Ishikawa (cell line): ENCODE data around the gene BMPR1B.

Experiments
- CEBPB ChIP-seq: IDR thresholded peaks from 2 replicates; pipeline ENCODE4 v1.6.1; 2012
- CREB1 ChIP-seq: IDR thresholded peaks from 2 replicates; pipeline ENCODE4 v1.6.1; 2012; ENCODE audit warnings: low read depth
- EGR1 ChIP-seq: IDR thresholded peaks from 2 replicates; pipeline ENCODE4 v1.6.1; 2012
- EP300 ChIP-seq: IDR thresholded peaks from 2 replicates; pipeline ENCODE4 v1.6.1; 2012; ENCODE audit warnings: borderline replicate concordance
- FOXM1 ChIP-seq: IDR thresholded peaks from 2 replicates; pipeline ENCODE4 v1.6.1; 2012; ENCODE audit warnings: low read depth, borderline replicate concordance
- RAD21 ChIP-seq: IDR thresholded peaks from 2 replicates; pipeline ENCODE4 v1.6.1; 2012; ENCODE audit warnings: low read depth
- TAF1 ChIP-seq: IDR thresholded peaks from 2 replicates; pipeline ENCODE4 v1.6.1; 2012; ENCODE audit warnings: low read depth, mild to moderate bottlenecking
- YY1 ChIP-seq: IDR thresholded peaks from 2 replicates; pipeline ENCODE4 v1.6.1; 2012; ENCODE audit warnings: low read depth
- TF ChIP-seq, protein P1 (sequence below): IDR thresholded peaks from 2 replicates; pipeline ENCODE4 v1.6.1; 2012
- TF ChIP-seq, protein P2 (sequence below): IDR thresholded peaks from 2 replicates; pipeline ENCODE4 v1.6.1; 2012
- TF ChIP-seq, protein P3 (sequence below): IDR thresholded peaks from 2 replicates; pipeline ENCODE4 v1.6.1; 2012; ENCODE audit warnings: low read depth, mild to moderate bottlenecking

DNA sequence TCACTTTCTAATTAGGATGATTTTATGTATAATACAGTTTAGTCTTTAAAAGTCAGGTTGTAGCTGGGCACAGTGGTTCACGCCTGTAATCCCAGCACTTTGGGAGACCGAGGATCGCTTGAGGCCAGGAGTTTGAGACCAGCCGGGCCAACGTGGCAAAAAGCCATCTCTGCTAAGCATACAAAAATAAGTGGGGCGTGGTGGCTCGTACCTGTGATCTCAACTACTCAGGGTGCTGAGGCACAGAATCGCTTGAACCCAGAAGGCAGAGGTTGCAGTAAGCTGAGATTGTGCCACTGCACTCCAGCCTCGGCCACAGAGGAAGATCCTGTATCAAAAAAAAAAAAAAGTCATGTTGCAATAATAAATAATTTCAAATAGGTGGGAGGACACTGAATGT, 364.2 kb downstream of the BMPR1B start:
- no peak for TF ChIP-seq TAF1
- TF ChIP-seq, protein P1, sequence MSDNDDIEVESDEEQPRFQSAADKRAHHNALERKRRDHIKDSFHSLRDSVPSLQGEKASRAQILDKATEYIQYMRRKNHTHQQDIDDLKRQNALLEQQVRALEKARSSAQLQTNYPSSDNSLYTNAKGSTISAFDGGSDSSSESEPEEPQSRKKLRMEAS = no peak
- no peak for TF ChIP-seq CEBPB
- no peak for TF ChIP-seq YY1
- no peak for TF ChIP-seq EP300
- TF ChIP-seq CREB1 = no peak
- TF ChIP-seq RAD21 = no peak
- TF ChIP-seq, protein P2, sequence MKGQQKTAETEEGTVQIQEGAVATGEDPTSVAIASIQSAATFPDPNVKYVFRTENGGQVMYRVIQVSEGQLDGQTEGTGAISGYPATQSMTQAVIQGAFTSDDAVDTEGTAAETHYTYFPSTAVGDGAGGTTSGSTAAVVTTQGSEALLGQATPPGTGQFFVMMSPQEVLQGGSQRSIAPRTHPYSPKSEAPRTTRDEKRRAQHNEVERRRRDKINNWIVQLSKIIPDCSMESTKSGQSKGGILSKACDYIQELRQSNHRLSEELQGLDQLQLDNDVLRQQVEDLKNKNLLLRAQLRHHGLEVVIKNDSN = no peak
- TF ChIP-seq, protein P3, sequence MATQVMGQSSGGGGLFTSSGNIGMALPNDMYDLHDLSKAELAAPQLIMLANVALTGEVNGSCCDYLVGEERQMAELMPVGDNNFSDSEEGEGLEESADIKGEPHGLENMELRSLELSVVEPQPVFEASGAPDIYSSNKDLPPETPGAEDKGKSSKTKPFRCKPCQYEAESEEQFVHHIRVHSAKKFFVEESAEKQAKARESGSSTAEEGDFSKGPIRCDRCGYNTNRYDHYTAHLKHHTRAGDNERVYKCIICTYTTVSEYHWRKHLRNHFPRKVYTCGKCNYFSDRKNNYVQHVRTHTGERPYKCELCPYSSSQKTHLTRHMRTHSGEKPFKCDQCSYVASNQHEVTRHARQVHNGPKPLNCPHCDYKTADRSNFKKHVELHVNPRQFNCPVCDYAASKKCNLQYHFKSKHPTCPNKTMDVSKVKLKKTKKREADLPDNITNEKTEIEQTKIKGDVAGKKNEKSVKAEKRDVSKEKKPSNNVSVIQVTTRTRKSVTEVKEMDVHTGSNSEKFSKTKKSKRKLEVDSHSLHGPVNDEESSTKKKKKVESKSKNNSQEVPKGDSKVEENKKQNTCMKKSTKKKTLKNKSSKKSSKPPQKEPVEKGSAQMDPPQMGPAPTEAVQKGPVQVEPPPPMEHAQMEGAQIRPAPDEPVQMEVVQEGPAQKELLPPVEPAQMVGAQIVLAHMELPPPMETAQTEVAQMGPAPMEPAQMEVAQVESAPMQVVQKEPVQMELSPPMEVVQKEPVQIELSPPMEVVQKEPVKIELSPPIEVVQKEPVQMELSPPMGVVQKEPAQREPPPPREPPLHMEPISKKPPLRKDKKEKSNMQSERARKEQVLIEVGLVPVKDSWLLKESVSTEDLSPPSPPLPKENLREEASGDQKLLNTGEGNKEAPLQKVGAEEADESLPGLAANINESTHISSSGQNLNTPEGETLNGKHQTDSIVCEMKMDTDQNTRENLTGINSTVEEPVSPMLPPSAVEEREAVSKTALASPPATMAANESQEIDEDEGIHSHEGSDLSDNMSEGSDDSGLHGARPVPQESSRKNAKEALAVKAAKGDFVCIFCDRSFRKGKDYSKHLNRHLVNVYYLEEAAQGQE = no peak
- TF ChIP-seq EGR1 = no peak
- TF ChIP-seq FOXM1 = no peak
